Stimulated activated CD8-positive, alpha-beta memory T cell treated with anti-CD3 and anti-CD28 coated beads, Interleukin-4, amount 100 ng/mL, for 24 hours (primary cell): ENCODE data around the gene RNGTT.
"Not testable (repeated sequence)": the region's sequence is repeated elsewhere in the genome, so short reads cannot be mapped to it uniquely, and the experiment has no call there.

Experiments used
- DNase-seq: peaks from one replicate; pipeline ENCODE4 v3.0.0-alpha.2; 2020; ENCODE audit warnings: low read depth

RNGTT gene

GRCh38 chr6:88910922-88911778 lies 52.3 kb downstream of the RNGTT start:
- DNase-seq = no peak

- no peak for DNase-seq
These were observed 54.5 kb downstream of the RNGTT start for GRCh38 chr6:88908598-88909548.

- not testable (repeated sequence) for DNase-seq
These were observed 56.3 kb downstream of the RNGTT start for GRCh38 chr6:88907148-88907547.

- no peak for DNase-seq
These were observed 63.7 kb downstream of the RNGTT start for GRCh38 chr6:88899569-88900316.

GRCh38 chr6:88895911-88896310 lies 67.5 kb downstream of the RNGTT start:
- DNase-seq = no peak

GRCh38 chr6:88890860-88891845 lies 72.3 kb downstream of the RNGTT start:
- DNase-seq = no peak

GRCh38 chr6:88890394-88890793 lies 73.0 kb downstream of the RNGTT start:
- DNase-seq = no peak

GRCh38 chr6:88884361-88884760 lies 79.1 kb downstream of the RNGTT start:
- DNase-seq = no peak

- DNase-seq = no peak
These were observed 80.9 kb downstream of the RNGTT start for GRCh38 chr6:88882536-88882935.

- DNase-seq = no peak
These were observed 82.0 kb downstream of the RNGTT start for GRCh38 chr6:88881451-88881850.

- no peak for DNase-seq
These were observed 83.4 kb downstream of the RNGTT start for GRCh38 chr6:88880021-88880420.

GRCh38 chr6:88877893-88878292 lies 85.5 kb downstream of the RNGTT start:
- DNase-seq = no peak

GRCh38 chr6:88872962-88873361 lies 90.5 kb downstream of the RNGTT start:
- no peak for DNase-seq

GRCh38 chr6:88871498-88871897 lies 91.9 kb downstream of the RNGTT start:
- DNase-seq = no peak

GRCh38 chr6:88870717-88871330 lies 92.6 kb downstream of the RNGTT start:
- no peak for DNase-seq

- DNase-seq = no peak
These were observed 94.0 kb downstream of the RNGTT start for GRCh38 chr6:88869263-88870020.

- DNase-seq = no peak
These were observed 95.3 kb downstream of the RNGTT start for GRCh38 chr6:88867841-88868731.

- no peak for DNase-seq
These were observed 96.6 kb downstream of the RNGTT start for GRCh38 chr6:88866856-88867255.

GRCh38 chr6:88865275-88865674 lies 98.1 kb downstream of the RNGTT start:
- no peak for DNase-seq
